Activated CD4-positive, alpha-beta T cell treated with anti-CD3 and anti-CD28 coated beads, Interleukin-10, Interleukin-2, amounts not matched to agents 100 ng/mL and 50 ng/mL, durations not matched to agents 16 hours and 8 hours (primary cell): ENCODE results near the gene ZMYND12.

Experiments used
- DNase-seq: peaks from one replicate; pipeline ENCODE4 v3.0.0-alpha.2; 2020

The ZMYND12 gene

GRCh38 chr1:42439940-42440339 lies 15.9 kb downstream of the ZMYND12 start:
- no peak for DNase-seq

GRCh38 chr1:42434340-42434739 lies 21.5 kb downstream of the ZMYND12 start:
- no peak for DNase-seq

- DNase-seq = no peak
These were observed 22.5 kb downstream of the ZMYND12 start for GRCh38 chr1:42433369-42433768.

DNA sequence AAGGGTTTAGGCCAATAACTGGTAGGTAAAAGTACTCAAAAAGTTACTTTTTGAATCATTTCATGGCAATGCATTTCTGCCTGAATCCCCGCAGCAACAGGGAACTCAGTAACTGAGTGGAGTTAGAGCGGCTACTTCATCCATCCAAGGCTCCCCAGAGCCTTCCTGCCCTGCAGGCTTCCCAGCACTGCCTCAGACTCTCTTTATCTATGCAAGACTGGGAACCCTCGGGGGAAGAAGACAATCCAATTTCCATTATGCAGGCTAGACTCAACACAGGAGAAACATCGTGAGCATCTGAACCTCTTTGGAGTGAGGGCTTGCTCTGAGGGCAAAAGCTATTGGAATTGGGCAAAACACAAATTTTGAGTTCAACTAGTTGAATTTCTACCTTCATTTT lies 23.1 kb downstream of the ZMYND12 start:
- no peak for DNase-seq

DNA sequence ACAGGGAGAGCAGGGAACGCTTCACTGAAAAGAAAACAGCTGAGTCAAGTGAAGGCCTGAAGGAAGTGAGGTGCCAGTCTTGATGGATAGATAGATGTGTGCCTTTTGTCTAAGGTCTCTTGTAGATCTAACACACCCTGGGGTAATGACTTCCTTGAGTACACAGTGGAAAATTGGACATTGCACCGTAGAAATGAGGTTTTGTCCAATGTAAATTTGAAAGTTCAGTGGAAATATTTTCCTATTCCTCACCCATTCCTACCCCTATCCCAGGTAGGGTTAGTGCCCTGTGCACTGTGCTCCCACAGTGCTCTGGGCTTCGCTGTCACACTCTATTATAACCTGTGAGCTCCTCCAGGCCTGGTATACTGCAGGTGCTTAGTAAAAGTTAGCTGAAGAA lies 24.3 kb downstream of the ZMYND12 start:
- DNase-seq = no peak

DNA sequence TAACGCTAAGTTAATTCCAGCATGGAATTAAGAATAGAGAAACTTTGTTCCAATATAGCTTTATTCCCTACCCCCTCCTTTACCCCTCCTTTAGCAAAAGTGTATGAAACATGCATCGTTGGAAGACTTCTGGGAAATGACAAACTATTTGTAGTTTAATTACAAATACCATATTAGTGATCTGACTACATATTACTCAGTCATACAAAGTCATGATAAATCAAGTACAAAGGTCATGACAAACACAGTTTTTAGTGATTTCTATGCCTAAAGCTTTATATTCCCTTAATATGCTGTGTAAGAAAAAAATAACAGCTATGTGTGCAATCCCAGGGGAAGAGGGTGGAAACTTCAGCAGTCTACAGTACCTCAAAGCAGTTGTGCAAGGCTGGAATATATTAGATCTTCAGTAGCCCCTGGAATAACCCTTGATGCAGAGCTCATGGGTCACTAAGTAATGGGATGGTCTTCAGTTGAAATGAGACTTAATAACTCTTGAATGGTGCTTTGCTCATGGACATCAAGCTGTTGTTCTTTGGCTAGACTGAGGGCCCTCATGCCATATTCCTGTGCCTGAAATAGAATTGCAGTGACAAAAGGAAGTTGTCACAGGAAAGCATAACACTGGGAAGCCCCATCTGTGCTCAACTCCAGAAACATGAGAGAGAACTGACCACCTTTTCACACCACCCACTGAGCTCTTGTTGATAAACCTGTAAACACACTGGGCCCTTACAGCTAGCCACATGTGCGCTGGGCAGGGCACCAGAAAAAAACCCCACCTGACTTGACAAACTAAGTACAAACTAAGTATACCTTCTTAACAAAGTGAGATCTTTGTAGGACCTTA lies 25.3 kb downstream of the ZMYND12 start:
- DNase-seq = no peak

DNA sequence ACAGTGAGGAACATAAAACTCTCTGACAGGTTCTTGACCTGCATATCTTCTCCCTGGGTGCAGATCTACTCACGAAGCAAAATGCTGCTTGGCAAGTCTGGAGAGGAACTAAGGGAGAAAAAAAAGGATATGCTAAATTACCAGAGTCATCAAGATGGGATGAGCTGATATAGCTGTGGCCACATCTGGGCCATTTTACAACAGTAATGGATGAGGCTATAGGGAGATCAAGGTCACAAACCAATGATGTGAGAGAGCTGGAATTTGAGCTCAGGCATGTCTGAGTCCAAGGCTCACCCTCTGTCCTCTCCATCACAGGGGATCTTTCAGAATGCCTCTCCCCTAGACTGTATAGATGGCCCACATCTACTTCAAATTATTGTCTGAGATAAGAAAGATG lies 26.2 kb downstream of the ZMYND12 start:
- DNase-seq = no peak

GRCh38 chr1:42427240-42427639 lies 28.6 kb downstream of the ZMYND12 start:
- DNase-seq = no peak

- no peak for DNase-seq
These were observed 31.6 kb downstream of the ZMYND12 start for GRCh38 chr1:42424201-42424600.

DNA sequence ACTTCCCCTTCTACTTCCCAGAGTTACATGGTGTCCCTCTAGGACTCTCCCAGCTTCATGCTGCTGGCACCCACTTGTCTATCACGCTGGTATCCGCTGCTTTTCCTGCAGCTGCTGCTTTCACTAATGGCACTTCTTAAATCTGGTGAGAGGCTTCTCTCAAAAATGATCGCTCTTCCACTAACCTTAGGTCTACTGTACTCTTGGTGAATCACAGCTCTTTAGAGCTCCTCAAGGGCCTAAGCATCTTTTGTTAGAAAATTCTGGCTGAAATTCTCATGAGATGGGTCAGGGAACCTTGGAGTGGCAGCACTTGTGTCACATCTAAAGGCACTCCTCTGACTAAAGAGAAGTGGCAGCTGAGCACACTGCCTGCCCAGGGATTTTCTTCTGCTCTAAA lies 32.1 kb downstream of the ZMYND12 start:
- no peak for DNase-seq

- no peak for DNase-seq
These were observed 33.1 kb downstream of the ZMYND12 start for GRCh38 chr1:42422737-42423136.

DNA sequence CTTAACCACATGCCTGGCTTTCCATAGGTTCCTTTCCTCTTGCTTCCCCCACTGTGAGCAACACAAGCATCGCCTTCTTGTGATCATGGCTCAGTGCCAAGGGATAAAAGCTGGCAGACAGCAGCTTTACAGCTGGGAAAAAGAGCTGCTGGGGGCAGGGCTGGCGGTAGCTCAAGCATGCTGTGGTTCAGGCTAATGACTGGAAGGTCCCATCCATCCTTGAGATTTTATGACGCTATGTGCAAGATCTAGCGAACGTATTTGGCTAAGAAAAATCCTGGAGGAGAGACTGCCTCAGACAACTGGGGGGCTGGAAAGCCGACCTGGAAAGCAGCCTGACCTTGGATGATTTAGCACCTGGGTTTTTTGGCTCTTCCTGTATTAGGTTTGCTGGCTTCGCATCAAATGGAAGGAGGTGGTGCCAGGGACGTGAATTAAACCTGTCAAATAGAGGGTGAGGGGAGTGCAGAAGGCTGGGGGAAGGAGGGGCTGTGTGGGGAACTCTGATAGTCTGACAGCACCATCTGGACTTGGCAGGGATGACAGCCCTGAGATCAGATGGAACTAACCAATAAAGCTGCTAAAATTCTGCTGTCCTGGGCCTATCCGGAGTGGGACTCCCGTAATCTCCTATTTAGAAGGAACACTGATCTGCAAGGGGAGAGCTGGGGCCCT lies 34.8 kb downstream of the ZMYND12 start:
- no peak for DNase-seq

DNA sequence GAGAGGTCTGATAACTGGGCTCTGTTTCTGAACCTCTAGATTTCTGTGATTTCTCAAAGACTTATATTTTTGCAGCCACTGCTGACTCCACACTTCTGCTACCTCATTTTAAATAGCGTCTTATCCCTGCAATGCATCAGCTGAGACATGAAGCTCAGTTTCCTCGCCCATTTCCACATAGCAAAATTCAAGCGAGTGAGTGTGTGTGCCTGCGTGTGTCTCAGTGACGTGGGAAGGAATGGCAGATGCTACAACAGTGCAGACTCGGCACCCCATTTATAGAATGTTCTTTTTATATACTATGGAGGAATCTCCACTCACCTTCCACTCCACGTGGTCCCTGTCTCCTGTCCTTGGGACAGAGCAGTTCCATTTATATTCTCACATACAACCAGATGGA lies 35.7 kb downstream of the ZMYND12 start:
- DNase-seq = no peak

DNA sequence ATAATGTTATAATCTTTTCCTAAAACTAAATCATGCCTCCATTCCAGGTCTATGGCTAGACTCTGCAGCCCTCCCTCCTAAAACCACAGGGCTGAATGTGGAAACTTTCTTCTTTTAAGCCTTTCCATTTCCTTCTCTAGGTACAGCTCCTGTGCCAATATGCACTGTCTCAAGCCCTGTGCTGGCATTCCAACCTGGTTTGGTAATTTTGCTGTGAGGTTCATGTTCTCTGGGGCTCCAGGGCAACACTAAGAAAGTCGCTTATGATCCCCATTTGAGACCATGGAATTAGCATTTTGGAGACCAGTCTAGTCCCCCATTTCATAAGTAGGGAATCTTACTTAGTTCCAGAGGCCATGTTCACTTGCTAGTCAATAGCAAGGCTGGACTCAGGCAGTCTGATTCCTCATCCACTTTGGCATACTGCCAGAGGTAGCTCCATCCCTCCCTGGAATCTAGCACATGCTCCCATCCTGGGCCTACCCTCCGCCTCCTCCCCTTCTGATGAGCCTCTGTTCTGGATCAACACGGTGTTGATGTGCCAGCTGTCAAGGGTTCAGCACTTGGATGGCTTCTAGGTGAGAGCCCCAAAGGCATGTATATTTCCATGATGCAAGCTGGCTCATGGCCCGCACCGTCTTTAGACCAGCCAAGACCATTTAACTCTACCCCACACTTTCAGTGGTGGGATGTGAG lies 36.5 kb downstream of the ZMYND12 start:
- no peak for DNase-seq

DNA sequence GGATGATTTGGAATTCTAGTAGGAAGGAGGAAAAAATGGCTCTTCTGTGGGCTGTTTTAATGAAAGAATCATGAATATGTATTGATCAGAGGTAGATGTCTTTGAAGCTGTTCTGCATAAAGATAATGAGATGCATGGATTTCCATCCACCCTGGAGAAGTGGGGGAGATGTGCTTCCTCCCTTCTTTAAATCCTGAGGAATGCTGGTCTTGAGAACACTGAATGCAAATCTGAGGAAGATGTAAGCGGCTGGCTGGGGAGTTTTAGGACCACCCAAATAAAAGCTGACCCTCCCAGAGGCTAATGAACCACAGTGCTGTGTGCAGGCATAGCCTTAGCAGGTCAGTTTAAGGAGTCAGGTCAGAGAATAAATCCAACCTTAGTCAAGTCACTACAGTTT lies 37.3 kb downstream of the ZMYND12 start:
- DNase-seq = no peak

DNA sequence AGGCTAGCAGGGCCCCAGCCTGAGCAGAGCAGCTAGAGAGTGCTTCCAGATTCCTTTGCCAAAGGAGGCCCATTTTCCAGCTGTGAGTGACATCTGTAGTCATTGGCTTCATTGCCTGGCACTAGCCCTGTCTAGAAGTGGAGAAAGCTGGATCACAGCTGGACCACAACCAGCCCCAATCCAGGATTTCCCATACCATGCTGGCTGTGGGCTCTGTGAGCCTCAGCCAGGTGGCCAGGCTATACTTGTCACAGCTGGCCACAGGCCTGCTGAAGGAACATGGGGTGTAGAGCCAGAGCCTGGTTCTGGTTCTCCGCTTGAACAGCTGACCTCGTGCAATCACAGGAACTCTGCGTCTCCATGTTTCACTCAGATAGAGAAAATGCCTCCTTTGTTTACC lies 38.7 kb downstream of the ZMYND12 start:
- DNase-seq = no peak

GRCh38 chr1:42414551-42415496 lies 41.0 kb downstream of the ZMYND12 start:
- DNase-seq = no peak

DNA sequence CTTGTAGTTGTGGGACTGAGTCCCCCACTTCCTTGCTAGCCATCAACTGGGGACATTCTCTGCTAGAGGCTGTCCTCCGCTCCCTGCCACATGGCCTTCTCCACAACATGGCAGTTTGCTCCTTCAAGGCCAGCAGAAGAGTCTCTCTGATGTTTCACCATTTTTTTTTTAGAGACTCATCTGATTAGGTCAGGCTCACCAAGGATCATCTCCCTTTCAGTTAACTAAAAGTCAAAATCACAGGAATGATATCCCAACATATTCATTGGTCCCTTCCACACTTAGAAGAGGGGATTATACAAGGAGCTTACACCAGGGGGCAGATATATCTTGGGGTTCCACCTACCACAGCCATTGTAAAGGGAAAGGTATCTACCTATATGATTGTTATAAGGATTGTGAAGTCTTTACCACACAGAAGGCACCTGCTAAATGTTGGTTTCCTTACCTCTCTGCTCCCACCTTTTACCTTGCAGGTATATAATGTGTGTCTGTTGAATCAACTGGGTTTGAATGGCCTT lies 51.9 kb downstream of the ZMYND12 start:
- no peak for DNase-seq

DNA sequence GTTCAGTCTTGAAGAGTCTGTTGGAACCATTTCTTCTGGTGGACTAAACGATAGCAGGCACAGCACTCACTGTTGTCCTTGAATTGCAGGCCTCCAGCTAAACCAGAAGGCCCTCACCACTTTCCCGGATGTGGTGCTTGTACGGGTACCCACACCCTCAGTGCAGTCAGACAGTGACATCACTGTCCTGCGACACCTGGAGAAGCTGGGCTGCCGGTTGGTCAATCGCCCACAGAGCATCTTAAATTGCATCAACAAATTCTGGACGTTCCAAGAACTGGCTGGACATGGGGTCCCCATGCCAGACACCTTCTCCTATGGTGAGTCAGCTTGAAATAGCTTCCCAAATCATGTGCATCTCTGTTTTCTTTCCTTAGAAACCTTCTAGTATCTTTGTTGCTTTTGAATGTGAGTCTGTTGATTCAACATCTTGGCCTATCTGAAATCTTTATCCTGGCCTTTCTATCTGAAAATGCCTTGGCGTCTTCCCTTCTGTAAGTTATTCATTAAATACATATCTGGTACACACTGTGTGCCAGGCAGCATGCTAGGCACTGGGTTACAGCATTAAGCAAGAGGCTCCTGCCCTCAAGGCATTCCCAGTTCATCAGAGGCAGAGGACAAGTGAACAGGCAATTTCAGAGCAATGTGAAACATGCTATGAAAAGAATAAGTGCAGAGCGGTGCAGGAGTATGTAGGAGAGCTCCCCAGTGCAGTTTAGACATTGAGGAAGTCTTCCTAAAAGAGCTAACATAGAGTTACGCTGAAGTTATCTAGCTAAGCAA lies 56.3 kb downstream of the ZMYND12 start:
- no peak for DNase-seq

GRCh38 chr1:42392967-42393848 lies 62.6 kb downstream of the ZMYND12 start:
- peak; percentile 58 for DNase-seq

- DNase-seq = no peak
These were observed 63.6 kb downstream of the ZMYND12 start for GRCh38 chr1:42392255-42392654.
